A549 (cell line): ENCODE measurements around the gene SPIRE1. TPM values are rescaled to one million over a fixed set of nuclear protein-coding genes. Genes with fewer than 3 reads are reported as not detected.

Experiments used
- ATAC-seq, 2 experiments: fragments of 200-7000 bp in 1 of 2; fragments of >200 bp in 1 of 2; cut with Nextera tagmentation in 1 of 2; cut with Tn5 transposase in 1 of 2; 3 replicates each; pipeline versions ENCODE4 v1.8.0 to v1.9.1; 2018 to 2020; ENCODE audit warnings: mild to moderate bottlenecking in 1 of 2, moderate library complexity in 1 of 2
- CTCF ChIA-PET: fragments of 300-600 bp; sonication (Branson Sonifier 250); formaldehyde crosslinking; extraction: SDS; loops from one replicate; lab custom pipeline; 2021; ENCODE audit warnings: antibody characterized with exemption, inconsistent platforms; lab: Yijun Ruan, JAX
- POLR2A ChIA-PET: fragments of 350-600 bp; formaldehyde crosslinking; extraction: SDS; loops from one replicate; lab custom pipeline; 2021; ENCODE audit warnings: antibody characterized with exemption, inconsistent platforms; lab: Yijun Ruan, JAX
- DNase-seq, 2 experiments: peaks; one replicate each; pipeline versions ENCODE4 v3.0.0 to v3.0.0-alpha.2; 2011 to 2016; ENCODE audit warnings: low read depth in 1 of 2, low spot score in 1 of 2
- FAIRE-seq: peaks from 2 replicates; lab custom pipeline; 2011; peaks lifted over from hg19 to GRCh38; lab: Jason Lieb, UNC
- H3K27ac ChIP-seq, 2 experiments: fragments of >200 bp; sonication (Bioruptor Twin); formaldehyde crosslinking; 3 replicates each; pipeline ENCODE4 v1.5.1; 2016 to 2017
- H3K4me1 ChIP-seq: fragments of >200 bp; sonication (Bioruptor Twin); formaldehyde crosslinking; 3 replicates; pipeline ENCODE4 v1.6.1; 2016
- H3K4me2 ChIP-seq: fragments of >200 bp; sonication (Bioruptor Twin); formaldehyde crosslinking; 3 replicates; pipeline ENCODE4 v1.6.1; 2016
- H3K4me3 ChIP-seq: fragments of >200 bp; sonication (Bioruptor Twin); formaldehyde crosslinking; 3 replicates; pipeline ENCODE4 v1.5.1; 2016
- H3K9me3 ChIP-seq: fragments of >200 bp; sonication (Bioruptor Twin); formaldehyde crosslinking; 3 replicates; pipeline ENCODE4 v1.6.1; 2016
- CBX2 ChIP-seq: fragments of 200-600 bp; sonication (generic); IDR thresholded peaks from 2 replicates; pipeline ENCODE4 v1.6.1; 2016; ENCODE audit warnings: low read depth, mild to moderate bottlenecking, borderline replicate concordance
- CEBPB ChIP-seq, 2 experiments: fragments of >200 bp in 1 of 2; sonication (Bioruptor Twin) in 1 of 2; formaldehyde crosslinking in 1 of 2; IDR thresholded peaks; 2 replicates each; pipeline ENCODE4 v1.6.1; 2012 to 2016
- CHD4 ChIP-seq: fragments of 200-600 bp; sonication (generic); IDR thresholded peaks from 2 replicates; pipeline ENCODE4 v1.6.1; 2016; ENCODE audit warnings: antibody characterized with exemption, mild to moderate bottlenecking, borderline replicate concordance
- JUNB ChIP-seq: fragments of >200 bp; sonication (Bioruptor Twin); formaldehyde crosslinking; IDR thresholded peaks from 2 replicates; pipeline ENCODE4 v1.6.1; 2016
- KDM5A ChIP-seq: fragments of 200-600 bp; sonication (generic); IDR thresholded peaks from 2 replicates; pipeline ENCODE4 v1.6.1; 2016; ENCODE audit warnings: antibody characterized with exemption, mild to moderate bottlenecking
- MAZ ChIP-seq: fragments of 150-350 bp; IDR thresholded peaks from 2 replicates; pipeline ENCODE4 v1.6.1; 2014; ENCODE audit warnings: antibody characterized with exemption, low read depth, low read length, borderline replicate concordance
- MYC ChIP-seq: IDR thresholded peaks from 2 replicates; pipeline ENCODE4 v1.6.1; 2012; ENCODE audit warnings: mild to moderate bottlenecking, inconsistent platforms, low read length, improper control_type of control experiment, borderline replicate concordance
- NPAS2 ChIP-seq: fragments of 250-450 bp; sonication (Bioruptor Pico); IDR thresholded peaks from 2 replicates; pipeline ENCODE4 v1.8.0; 2022; ENCODE audit warnings: mild to moderate bottlenecking, moderate library complexity, borderline replicate concordance
- POLR2AphosphoS2 ChIP-seq: conservative IDR thresholded peaks from 2 replicates; pipeline ENCODE4 v1.6.1; 2012; ENCODE audit warnings: low read length, improper control_type of control experiment, inconsistent platforms
- RARB ChIP-seq: fragments of 250-450 bp; sonication (Bioruptor Pico); IDR thresholded peaks from 2 replicates; pipeline ENCODE4 v1.8.0; 2021; ENCODE audit warnings: mild to moderate bottlenecking, moderate library complexity
- RCOR1 ChIP-seq: fragments of 150-350 bp; IDR thresholded peaks from 2 replicates; pipeline ENCODE4 v1.6.1; 2014; ENCODE audit warnings: antibody characterized with exemption, low read length, low read depth
- RFX5 ChIP-seq: fragments of 450-650 bp; IDR thresholded peaks from 2 replicates; pipeline ENCODE4 v1.7.1; 2014; ENCODE audit warnings: antibody characterized with exemption, mild to moderate bottlenecking, moderate library complexity
- TFCP2L1 ChIP-seq: fragments of 250-450 bp; sonication (Bioruptor Pico); IDR thresholded peaks from 2 replicates; pipeline ENCODE4 v1.5.0; 2021; ENCODE audit warnings: mild to moderate bottlenecking
- WGBS: methylation state at CpG from one replicate; pipeline ENCODE4 v1.1.6; 2017; ENCODE audit errors: missing lambda C conversion rate; 5-methylcytosine and 5-hydroxymethylcytosine counted together
- polyA plus RNA-seq, 4 experiments: library from polyadenylated mRNA; depleted of rRNA in 3 of 4; stranded (reverse); fragments of >200 nt; fragmentation: RNase III in 1 of 4; extraction: RNeasy Plus Mini Kit Qiagen cat#74134 plus additional on column Dnase treatment in 1 of 4; gene quantifications; 2 replicates in 3 of 4; 3 replicates in 1 of 4; pipeline ENCODE4 v1.2.3, GENCODE V29; 2011 to 2017
- TF ChIP-seq, protein P1 (sequence below): fragments of >200 bp; sonication (Bioruptor Twin); formaldehyde crosslinking; IDR thresholded peaks from 3 replicates; pipeline ENCODE4 v1.5.1; 2016
- TF ChIP-seq, protein P2 (sequence below): fragments of 150-350 bp; IDR thresholded peaks from 2 replicates; pipeline ENCODE4 v1.6.1; 2014; ENCODE audit warnings: low read depth, mild to moderate bottlenecking, low read length
- TF ChIP-seq, protein P3 (sequence below): fragments of >200 bp; sonication (Bioruptor Twin); formaldehyde crosslinking; IDR thresholded peaks from 2 replicates; pipeline ENCODE4 v1.6.1; 2016
- TF ChIP-seq, protein P4 (sequence below): fragments of 250-450 bp; sonication (Bioruptor Pico); IDR thresholded peaks from 2 replicates; pipeline ENCODE4 v1.5.0; 2021; ENCODE audit warnings: mild to moderate bottlenecking, moderate library complexity, borderline replicate concordance
- TF ChIP-seq, protein P5 (sequence below): fragments of 250-450 bp; sonication (Bioruptor Pico); IDR thresholded peaks from 2 replicates; pipeline ENCODE4 v1.5.0; 2020; ENCODE audit warnings: low read depth, mild to moderate bottlenecking, moderate library complexity
- TF ChIP-seq, protein P6 (sequence below): fragments of 200-600 bp; sonication (generic); IDR thresholded peaks from 2 replicates; pipeline ENCODE4 v1.6.1; 2016; ENCODE audit warnings: antibody characterized with exemption, mild to moderate bottlenecking, moderate library complexity

The SPIRE1 gene
- polyA plus RNA-seq, 2 of the 4 experiments (the other 2 are of a cell fraction) = 8.3 to 29.4 TPM

DNA sequence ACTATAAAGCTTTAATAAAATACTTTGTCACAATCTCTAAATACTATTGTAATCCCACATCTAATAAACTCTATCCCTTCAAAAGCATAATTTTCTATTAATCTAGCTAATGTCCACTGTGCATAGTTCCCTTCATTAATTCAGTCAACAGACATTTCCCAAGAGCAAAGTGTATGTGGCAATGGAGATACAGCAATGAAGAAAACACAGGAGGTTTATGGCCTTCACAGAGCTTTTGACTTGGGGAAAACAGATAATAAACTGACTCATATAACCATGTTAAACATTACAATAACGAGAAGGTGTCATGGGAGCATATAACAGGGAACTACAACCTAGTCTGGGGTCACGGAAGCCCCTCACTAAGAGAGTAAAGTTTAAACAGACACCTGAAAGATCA, 86.3 kb downstream of the SPIRE1 start:
- no peak for TF ChIP-seq RARB (CRISPR knock-in tag)
- no peak for TF ChIP-seq TFCP2L1 (CRISPR knock-in tag)
- TF ChIP-seq POLR2AphosphoS2 = no peak
- TF ChIP-seq, protein P1, sequence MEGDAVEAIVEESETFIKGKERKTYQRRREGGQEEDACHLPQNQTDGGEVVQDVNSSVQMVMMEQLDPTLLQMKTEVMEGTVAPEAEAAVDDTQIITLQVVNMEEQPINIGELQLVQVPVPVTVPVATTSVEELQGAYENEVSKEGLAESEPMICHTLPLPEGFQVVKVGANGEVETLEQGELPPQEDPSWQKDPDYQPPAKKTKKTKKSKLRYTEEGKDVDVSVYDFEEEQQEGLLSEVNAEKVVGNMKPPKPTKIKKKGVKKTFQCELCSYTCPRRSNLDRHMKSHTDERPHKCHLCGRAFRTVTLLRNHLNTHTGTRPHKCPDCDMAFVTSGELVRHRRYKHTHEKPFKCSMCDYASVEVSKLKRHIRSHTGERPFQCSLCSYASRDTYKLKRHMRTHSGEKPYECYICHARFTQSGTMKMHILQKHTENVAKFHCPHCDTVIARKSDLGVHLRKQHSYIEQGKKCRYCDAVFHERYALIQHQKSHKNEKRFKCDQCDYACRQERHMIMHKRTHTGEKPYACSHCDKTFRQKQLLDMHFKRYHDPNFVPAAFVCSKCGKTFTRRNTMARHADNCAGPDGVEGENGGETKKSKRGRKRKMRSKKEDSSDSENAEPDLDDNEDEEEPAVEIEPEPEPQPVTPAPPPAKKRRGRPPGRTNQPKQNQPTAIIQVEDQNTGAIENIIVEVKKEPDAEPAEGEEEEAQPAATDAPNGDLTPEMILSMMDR = no peak
- TF ChIP-seq MYC = no peak
- no peak for TF ChIP-seq CEBPB (IDR thresholded peaks at IDR 0.05)
- TF ChIP-seq JUNB = no peak
- TF ChIP-seq, protein P2, sequence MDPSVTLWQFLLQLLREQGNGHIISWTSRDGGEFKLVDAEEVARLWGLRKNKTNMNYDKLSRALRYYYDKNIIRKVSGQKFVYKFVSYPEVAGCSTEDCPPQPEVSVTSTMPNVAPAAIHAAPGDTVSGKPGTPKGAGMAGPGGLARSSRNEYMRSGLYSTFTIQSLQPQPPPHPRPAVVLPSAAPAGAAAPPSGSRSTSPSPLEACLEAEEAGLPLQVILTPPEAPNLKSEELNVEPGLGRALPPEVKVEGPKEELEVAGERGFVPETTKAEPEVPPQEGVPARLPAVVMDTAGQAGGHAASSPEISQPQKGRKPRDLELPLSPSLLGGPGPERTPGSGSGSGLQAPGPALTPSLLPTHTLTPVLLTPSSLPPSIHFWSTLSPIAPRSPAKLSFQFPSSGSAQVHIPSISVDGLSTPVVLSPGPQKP = no peak
- H3K27ac ChIP-seq = no peak overlapping the region
- no peak overlapping the region for H3K4me2 ChIP-seq
- H3K4me3 ChIP-seq = no peak overlapping the region
- no peak for DNase-seq
- CTCF ChIA-PET = interaction anchor here (0.7 to 1.3 kb wide), 2 partner anchors 16 to 72 kb away, joined by 3 read pairs; no protein-coding TSS in a partner anchor
- ATAC-seq = no peak
- WGBS = 64% methylated on average over 2 of the region's 2 CpGs
- POLR2A ChIA-PET = no interaction called here
- FAIRE-seq = no peak
- peaks cover 14% of the 10 kb centered on the region for H3K4me1 ChIP-seq
- no peaks in the 10 kb centered on the region for H3K9me3 ChIP-seq

DNA sequence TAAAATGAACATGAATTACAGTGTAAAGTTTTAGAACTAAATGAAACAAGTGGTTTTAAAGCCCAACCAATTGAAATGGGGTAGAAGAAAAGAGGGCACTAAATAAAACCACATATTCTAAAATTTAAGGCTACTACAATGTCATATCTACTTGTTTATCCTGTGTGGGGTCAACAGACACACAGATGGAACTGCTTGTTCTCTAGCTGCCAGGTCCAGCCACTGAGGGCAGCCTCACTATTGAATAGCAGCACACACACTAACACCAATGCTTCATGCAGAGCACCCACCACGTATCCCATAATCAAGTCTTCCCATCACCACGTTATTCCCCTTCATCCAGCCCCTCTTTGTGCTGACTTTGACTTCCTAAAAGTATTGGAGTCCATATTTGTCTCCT, 88.1 kb downstream of the SPIRE1 start:
- no peak for DNase-seq
- no peaks in the 10 kb centered on the region for H3K9me3 ChIP-seq
- POLR2A ChIA-PET = no interaction called here
- no peak for TF ChIP-seq KDM5A
- TF ChIP-seq, protein P1 = no peak
- TF ChIP-seq MYC = no peak
- no peak for TF ChIP-seq CHD4
- no peak for TF ChIP-seq NPAS2 (CRISPR knock-in tag)
- TF ChIP-seq, protein P3, sequence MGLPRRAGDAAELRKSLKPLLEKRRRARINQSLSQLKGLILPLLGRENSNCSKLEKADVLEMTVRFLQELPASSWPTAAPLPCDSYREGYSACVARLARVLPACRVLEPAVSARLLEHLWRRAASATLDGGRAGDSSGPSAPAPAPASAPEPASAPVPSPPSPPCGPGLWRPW = no peak
- TF ChIP-seq RCOR1 = no peak
- TF ChIP-seq, protein P4, sequence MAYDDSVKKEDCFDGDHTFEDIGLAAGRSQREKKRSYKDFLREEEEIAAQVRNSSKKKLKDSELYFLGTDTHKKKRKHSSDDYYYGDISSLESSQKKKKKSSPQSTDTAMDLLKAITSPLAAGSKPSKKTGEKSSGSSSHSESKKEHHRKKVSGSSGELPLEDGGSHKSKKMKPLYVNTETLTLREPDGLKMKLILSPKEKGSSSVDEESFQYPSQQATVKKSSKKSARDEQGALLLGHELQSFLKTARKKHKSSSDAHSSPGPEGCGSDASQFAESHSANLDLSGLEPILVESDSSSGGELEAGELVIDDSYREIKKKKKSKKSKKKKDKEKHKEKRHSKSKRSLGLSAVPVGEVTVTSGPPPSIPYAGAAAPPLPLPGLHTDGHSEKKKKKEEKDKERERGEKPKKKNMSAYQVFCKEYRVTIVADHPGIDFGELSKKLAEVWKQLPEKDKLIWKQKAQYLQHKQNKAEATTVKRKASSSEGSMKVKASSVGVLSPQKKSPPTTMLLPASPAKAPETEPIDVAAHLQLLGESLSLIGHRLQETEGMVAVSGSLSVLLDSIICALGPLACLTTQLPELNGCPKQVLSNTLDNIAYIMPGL (CRISPR knock-in tag) = no peak
- no peak for TF ChIP-seq TFCP2L1 (CRISPR knock-in tag)
- H3K27ac ChIP-seq = no peak overlapping the region
- no peak overlapping the region for H3K4me3 ChIP-seq
- no peak for FAIRE-seq
- no peak for ATAC-seq
- H3K4me2 ChIP-seq = no peak overlapping the region
- CTCF ChIA-PET = no interaction called here
- peaks cover 7% of the 10 kb centered on the region; the same call in 2 of the 3 replicates for H3K4me1 ChIP-seq
- 82% methylated on average over 2 of the region's 2 CpGs for WGBS

DNA sequence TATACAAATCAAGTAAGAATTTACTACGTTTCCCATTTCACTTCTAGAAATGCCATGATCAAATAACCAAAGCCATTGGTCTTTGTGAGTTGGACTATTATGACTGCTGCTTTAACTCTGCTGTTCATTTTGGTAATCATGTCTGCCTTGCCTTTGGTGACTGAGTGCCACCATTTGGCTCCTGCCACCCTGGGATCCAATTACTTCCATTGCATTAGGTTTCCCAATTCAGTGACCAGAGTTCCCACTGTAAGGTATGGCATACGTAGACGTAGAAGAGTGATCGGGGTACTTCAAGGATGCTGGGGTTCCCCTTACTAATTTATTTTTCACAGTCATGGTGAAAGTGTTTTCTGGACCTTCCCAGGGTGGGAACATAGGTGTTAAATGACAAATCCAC, 90.1 kb downstream of the SPIRE1 start:
- no peaks in the 10 kb centered on the region for H3K4me1 ChIP-seq
- H3K4me2 ChIP-seq = no peak overlapping the region
- FAIRE-seq (no peak), ATAC-seq (no peak), DNase-seq (no peak)
- POLR2A ChIA-PET = no interaction called here
- no peaks in the 10 kb centered on the region for H3K9me3 ChIP-seq
- no peak overlapping the region for H3K4me3 ChIP-seq
- 89% methylated on average over 4 of the region's 4 CpGs for WGBS
- CTCF ChIA-PET = interaction anchor here (0.6 kb wide), 1 partner anchor 16 kb away, joined by 3 read pairs; no protein-coding TSS in a partner anchor
- no peak overlapping the region for H3K27ac ChIP-seq
- TF ChIP-seq CHD4 (no peak), RFX5 (no peak), NPAS2 (CRISPR knock-in tag) (no peak), CBX2 (no peak), MAZ (no peak), CEBPB (IDR thresholded peaks at IDR 0.05) (no peak), KDM5A (no peak)
- TF ChIP-seq, protein P5, sequence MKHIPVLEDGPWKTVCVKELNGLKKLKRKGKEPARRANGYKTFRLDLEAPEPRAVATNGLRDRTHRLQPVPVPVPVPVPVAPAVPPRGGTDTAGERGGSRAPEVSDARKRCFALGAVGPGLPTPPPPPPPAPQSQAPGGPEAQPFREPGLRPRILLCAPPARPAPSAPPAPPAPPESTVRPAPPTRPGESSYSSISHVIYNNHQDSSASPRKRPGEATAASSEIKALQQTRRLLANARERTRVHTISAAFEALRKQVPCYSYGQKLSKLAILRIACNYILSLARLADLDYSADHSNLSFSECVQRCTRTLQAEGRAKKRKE = no peak
- TF ChIP-seq, protein P6, sequence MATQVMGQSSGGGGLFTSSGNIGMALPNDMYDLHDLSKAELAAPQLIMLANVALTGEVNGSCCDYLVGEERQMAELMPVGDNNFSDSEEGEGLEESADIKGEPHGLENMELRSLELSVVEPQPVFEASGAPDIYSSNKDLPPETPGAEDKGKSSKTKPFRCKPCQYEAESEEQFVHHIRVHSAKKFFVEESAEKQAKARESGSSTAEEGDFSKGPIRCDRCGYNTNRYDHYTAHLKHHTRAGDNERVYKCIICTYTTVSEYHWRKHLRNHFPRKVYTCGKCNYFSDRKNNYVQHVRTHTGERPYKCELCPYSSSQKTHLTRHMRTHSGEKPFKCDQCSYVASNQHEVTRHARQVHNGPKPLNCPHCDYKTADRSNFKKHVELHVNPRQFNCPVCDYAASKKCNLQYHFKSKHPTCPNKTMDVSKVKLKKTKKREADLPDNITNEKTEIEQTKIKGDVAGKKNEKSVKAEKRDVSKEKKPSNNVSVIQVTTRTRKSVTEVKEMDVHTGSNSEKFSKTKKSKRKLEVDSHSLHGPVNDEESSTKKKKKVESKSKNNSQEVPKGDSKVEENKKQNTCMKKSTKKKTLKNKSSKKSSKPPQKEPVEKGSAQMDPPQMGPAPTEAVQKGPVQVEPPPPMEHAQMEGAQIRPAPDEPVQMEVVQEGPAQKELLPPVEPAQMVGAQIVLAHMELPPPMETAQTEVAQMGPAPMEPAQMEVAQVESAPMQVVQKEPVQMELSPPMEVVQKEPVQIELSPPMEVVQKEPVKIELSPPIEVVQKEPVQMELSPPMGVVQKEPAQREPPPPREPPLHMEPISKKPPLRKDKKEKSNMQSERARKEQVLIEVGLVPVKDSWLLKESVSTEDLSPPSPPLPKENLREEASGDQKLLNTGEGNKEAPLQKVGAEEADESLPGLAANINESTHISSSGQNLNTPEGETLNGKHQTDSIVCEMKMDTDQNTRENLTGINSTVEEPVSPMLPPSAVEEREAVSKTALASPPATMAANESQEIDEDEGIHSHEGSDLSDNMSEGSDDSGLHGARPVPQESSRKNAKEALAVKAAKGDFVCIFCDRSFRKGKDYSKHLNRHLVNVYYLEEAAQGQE = no peak
